GM12878 (cell line): ENCODE measurements around the gene AANAT. TPM values are rescaled to one million over a fixed set of nuclear protein-coding genes. Genes with fewer than 3 reads are reported as not detected.

Source experiments
- ATAC-seq: fragments of 200-7000 bp; cut with Tn5 transposase; 3 replicates; pipeline ENCODE4 v1.9.1; 2020; ENCODE audit warnings: mild to moderate bottlenecking, moderate library complexity
- BruUV-seq: library from RNA; stranded (reverse); fragments of 400-500 nt; replicated peaks from 2 replicates; lab custom pipeline; 2021; lab: Mats Ljungman, UMichigan
- CTCF ChIA-PET: fragments of 300-600 bp; sonication (Branson Sonifier 250); formaldehyde crosslinking; extraction: SDS; loops from one replicate; lab custom pipeline; 2021; ENCODE audit warnings: inconsistent platforms; lab: Yijun Ruan, JAX
- POLR2A ChIA-PET: fragments of 350-600 bp; formaldehyde crosslinking; extraction: SDS; loops from one replicate; lab custom pipeline; 2021; ENCODE audit warnings: inconsistent platforms; lab: Charles Lee
- RAD21 ChIA-PET: fragments of 300-600 bp; sonication (Branson Sonifier 250); formaldehyde crosslinking; loops from one replicate; lab custom pipeline; 2023; ENCODE audit warnings: antibody characterized with exemption; ENCODE audit not compliant: unreplicated experiment; lab: Charles Lee
- SMC1A ChIA-PET: fragments of 300-600 bp; sonication (Branson Sonifier 250); formaldehyde crosslinking; loops from one replicate; lab custom pipeline; 2023; ENCODE audit not compliant: unreplicated experiment, uncharacterized antibody; lab: Charles Lee
- DNase-seq: peaks from one replicate; pipeline ENCODE4 v3.0.0-alpha.2; 2011; ENCODE audit warnings: low read depth, low spot score
- FAIRE-seq: peaks from 3 replicates; lab custom pipeline; 2011; peaks lifted over from hg19 to GRCh38; lab: Jason Lieb, UNC
- H2AFZ ChIP-seq: 2 replicates; pipeline ENCODE4 v1.6.0; 2011; ENCODE audit warnings: low read depth, low read length, control low read depth; ENCODE audit not compliant: control insufficient read depth
- H3K27ac ChIP-seq: 2 replicates; pipeline ENCODE4 v1.5.1; 2011; ENCODE audit warnings: control low read depth; ENCODE audit not compliant: control insufficient read depth, insufficient read depth
- H3K27me3 ChIP-seq, 2 experiments: replicated peaks in 1 of 2; 2 replicates each; pipeline versions ENCODE4 v1.6.0 to v1.6.1; 2011; ENCODE audit warnings: low read length in 1 of 2; ENCODE audit not compliant: control insufficient read depth in 2 of 2, insufficient read depth in 2 of 2
- H3K36me3 ChIP-seq, 2 experiments: 2 replicates each; pipeline ENCODE4 v1.5.1; 2011; ENCODE audit warnings: low read length in 1 of 2; ENCODE audit not compliant: control insufficient read depth in 2 of 2, insufficient read depth in 2 of 2
- H3K4me1 ChIP-seq: 2 replicates; pipeline ENCODE4 v1.6.1; 2011; ENCODE audit warnings: mild to moderate bottlenecking, low read length, moderate library complexity, mixed read lengths; ENCODE audit not compliant: control insufficient read depth, insufficient read depth
- H3K4me2 ChIP-seq: 2 replicates; pipeline ENCODE4 v1.6.0; 2011; ENCODE audit warnings: control low read depth; ENCODE audit not compliant: control insufficient read depth, insufficient read depth
- H3K4me3 ChIP-seq: fragments of 200-600 bp; sonication (generic); 2 replicates; pipeline ENCODE4 v1.5.1; 2016
- H3K79me2 ChIP-seq: 2 replicates; pipeline ENCODE4 v1.6.0; 2011; ENCODE audit warnings: low read length; ENCODE audit not compliant: control insufficient read depth, insufficient read depth
- H3K9ac ChIP-seq: 2 replicates; pipeline ENCODE4 v1.8.0; 2011; ENCODE audit warnings: low read length, control low read depth, mixed read lengths; ENCODE audit not compliant: control insufficient read depth, insufficient read depth
- H3K9me3 ChIP-seq: replicated peaks from 3 replicates; pipeline ENCODE4 v1.5.1; 2011; ENCODE audit warnings: mild to moderate bottlenecking, low read length; ENCODE audit not compliant: control insufficient read depth, insufficient read depth
- H4K20me1 ChIP-seq: 2 replicates; pipeline ENCODE4 v1.6.0; 2011; ENCODE audit not compliant: control insufficient read depth, insufficient read depth
- ATF2 ChIP-seq: IDR thresholded peaks from 2 replicates; pipeline ENCODE4 v1.6.1; 2012; ENCODE audit warnings: low read length, inconsistent platforms
- DPF2 ChIP-seq: fragments of 450-650 bp; IDR thresholded peaks from 2 replicates; pipeline ENCODE4 v1.6.1; 2017; ENCODE audit warnings: mild to moderate bottlenecking
- ETV6 ChIP-seq, 2 experiments: fragments of 450-650 bp in 1 of 2; IDR thresholded peaks in 1 of 2; conservative IDR thresholded peaks in 1 of 2; 2 replicates each; pipeline ENCODE4 v1.6.1; 2014; ENCODE audit warnings: antibody characterized with exemption in 1 of 2, borderline replicate concordance in 1 of 2, low read depth in 1 of 2, mild to moderate bottlenecking in 1 of 2, moderate library complexity in 1 of 2
- HSF1 ChIP-seq: fragments of 150-350 bp; IDR thresholded peaks from 2 replicates; pipeline ENCODE4 v1.6.1; 2014; ENCODE audit warnings: mild to moderate bottlenecking, low read depth, low read length
- IRF3 ChIP-seq: fragments of 450-650 bp; IDR thresholded peaks from 2 replicates; pipeline ENCODE4 v1.6.1; 2014; ENCODE audit warnings: mild to moderate bottlenecking
- KLF5 ChIP-seq: fragments of 450-650 bp; IDR thresholded peaks from 2 replicates; pipeline ENCODE4 v1.6.1; 2014; ENCODE audit warnings: mild to moderate bottlenecking; ENCODE audit not compliant: partially characterized antibody
- LARP7 ChIP-seq: fragments of 450-650 bp; IDR thresholded peaks from 2 replicates; pipeline ENCODE4 v1.6.1; 2017; ENCODE audit warnings: mild to moderate bottlenecking
- MTA2 ChIP-seq: fragments of 450-650 bp; IDR thresholded peaks from 2 replicates; pipeline ENCODE4 v1.6.1; 2016; ENCODE audit warnings: low read depth, mild to moderate bottlenecking, moderate library complexity
- NFIC ChIP-seq: IDR thresholded peaks from 2 replicates; pipeline ENCODE4 v1.6.1; 2012; ENCODE audit warnings: low read depth, mild to moderate bottlenecking, inconsistent platforms, low read length, moderate library complexity
- PAX5 ChIP-seq: IDR thresholded peaks from 2 replicates; pipeline ENCODE4 v1.6.1; 2011; ENCODE audit warnings: low read depth, low read length, borderline replicate concordance
- PBX3 ChIP-seq: IDR thresholded peaks from 2 replicates; pipeline ENCODE4 v1.6.1; 2011; ENCODE audit warnings: mild to moderate bottlenecking, low read depth, low read length, moderate library complexity; ENCODE audit not compliant: insufficient replicate concordance
- POLR2AphosphoS2 ChIP-seq: IDR thresholded peaks from 2 replicates; pipeline ENCODE4 v1.6.1; 2011; ENCODE audit warnings: low read depth, mild to moderate bottlenecking, low read length, improper control_type of control experiment, moderate library complexity
- RB1 ChIP-seq: fragments of 450-650 bp; formaldehyde crosslinking; IDR thresholded peaks from 2 replicates; pipeline ENCODE4 v1.6.1; 2017; ENCODE audit warnings: mild to moderate bottlenecking, borderline replicate concordance
- YY1 ChIP-seq: IDR thresholded peaks from 2 replicates; pipeline ENCODE4 v1.6.1; 2011; ENCODE audit warnings: low read depth, mild to moderate bottlenecking, low read length
- ZNF274 ChIP-seq: IDR thresholded peaks from one replicate; pipeline ENCODE4 v1.8.0; 2011; ENCODE audit not compliant: insufficient read length, insufficient read depth
- WGBS: methylation state at CpG from one replicate; pipeline ENCODE4 v1.1.6; 2016; ENCODE audit warnings: low lambda C conversion rate; ENCODE audit not compliant: insufficient replicate concordance, insufficient coverage; ENCODE audit errors: missing lambda C conversion rate; 5-methylcytosine and 5-hydroxymethylcytosine counted together
- in situ Hi-C: fragments of 300-500 bp; cut with MboI; formaldehyde crosslinking; loops from 9 replicates; pipeline ENCODE4 v1.14.3; 2018; ENCODE audit warnings: mixed read lengths
- intact Hi-C: fragments of 100-400 bp; cut with micrococcal nuclease; formaldehyde crosslinking; loops from one replicate; pipeline ENCODE4 v1.14.2; 2022; ENCODE audit not compliant: unreplicated experiment
- polyA plus RNA-seq, 11 experiments: library from polyadenylated mRNA; depleted of rRNA in 4 of 11; unstranded in 6 of 11; stranded (reverse) in 5 of 11; fragments of >200 nt; fragmentation: Nextera tagmentation in 4 of 11; fragmentation: Illumina TruSeq in 1 of 11; extraction: Ambion mirVana in 4 of 11; extraction: Trizol in 1 of 11; gene quantifications; 1 replicate in 1 of 11; 2 replicates in 10 of 11; pipeline versions ENCODE4 v1.2.1 to v1.2.3, GENCODE V29; 2011 to 2016; ENCODE audit warnings: inconsistent platforms in 2 of 11, missing spikeins in 2 of 11, low read depth in 1 of 11
- total RNA-seq, 4 experiments: library from RNA; depleted of rRNA in 3 of 4; stranded (reverse); fragments of >200 nt in 3 of 4; fragmentation: Illumina TruSeq in 1 of 4; extraction: Trizol in 1 of 4; gene quantifications; 2 replicates each; pipeline versions ENCODE4 v1.2.1 to v1.2.3, GENCODE V29; 2013 to 2021

Gene AANAT
- total and polyA plus RNA-seq, 10 of the 15 experiments (the other 5 are each of a cell fraction or from before 2014, with no cell fraction given): 0.23 TPM; not detected in 9

GRCh38 chr17:76492123-76492988 is 25.0 kb downstream of the AANAT start (continued):
- TF ChIP-seq IRF3 (no peak), PAX5 (peak; percentile 48; the same call in 1 of the 2 replicates), DPF2 (no peak; the same call in 1 of the 2 replicates), PBX3 (no peak), MTA2 (peak; percentile 60; the same call in 1 of the 2 replicates), RB1 (0 out of 2 replicates have a peak, but pooled peaks have one; percentile 14), KLF5 (peak; percentile 22)

GRCh38 chr17:76492989-76493501 is 25.6 kb downstream of the AANAT start:
- peak overlapping the region; percentile 47; the same call in 1 of the 2 replicates for H3K4me3 ChIP-seq
- H3K27ac ChIP-seq: peak overlapping the region; percentile 80
- in situ Hi-C loops: no loop called here
- TF ChIP-seq YY1 (0 out of 2 replicates have a peak, but pooled peaks have one; percentile 21), LARP7 (0 out of 2 replicates have a peak, but pooled peaks have one; percentile 24), ZNF274 (no peak), HSF1 (no peak), ATF2 (no peak), POLR2AphosphoS2 (no peak), MTA2 (no peak), NFIC (peak; percentile 56; the same call in 1 of the 2 replicates), ETV6 (conservative IDR thresholded peaks at IDR 0.05 in 1 of 2, IDR thresholded peaks at IDR 0.05 in 1 of 2; ENCODE audit: borderline replicate concordance in 1 of 2, low read depth in 1 of 2) (peak in 1 of 2 experiments; percentile 52; a peak in 1 of 4 replicates)

More at GRCh38 chr17:76492989-76493501, 25.6 kb downstream of the AANAT start:
- POLR2A ChIA-PET: interaction anchor here (0.7 to 4.1 kb wide), 9 partner anchors 8 to 638 kb away, joined by 3 to 49 read pairs (median 3); partner anchors contain the start of genes RHBDF2 and WBP2
- BruUV-seq: no TSS peak
- H4K20me1 ChIP-seq: no peaks in the 10 kb centered on the region
- intact Hi-C loops: loop anchor here (1.0 kb wide), 1 partner anchor 12 kb away; no protein-coding TSS in a partner anchor
- peak overlapping the region; percentile 83 for H3K4me2 ChIP-seq
- ATAC-seq: peak; percentile 79
- peak overlapping the region; percentile 40 for H3K9ac ChIP-seq
- peaks cover 49% of the 10 kb centered on the region for H3K79me2 ChIP-seq
- H2AFZ ChIP-seq: no peak overlapping the region
- WGBS: under 1% methylated on average over 15 of the region's 15 CpGs
- H3K9me3 ChIP-seq: no peaks in the 10 kb centered on the region
- no peaks in the 10 kb centered on the region for H3K27me3 ChIP-seq
- no peaks in the 10 kb centered on the region; a peak in 3 of 4 replicates for H3K36me3 ChIP-seq
- SMC1A ChIA-PET: interaction anchor here (1.1 to 4.6 kb wide), 6 partner anchors 10 to 35 kb away, joined by 4 to 49 read pairs (median 8); partner anchors contain the start of gene AANAT
- H3K4me1 ChIP-seq: peaks cover 67% of the 10 kb centered on the region
- peak; percentile 80 for DNase-seq
- RAD21 ChIA-PET: interaction anchor here (0.8 to 6.4 kb wide), 15 partner anchors 8 to 315 kb away, joined by 3 to 50 read pairs (median 3); partner anchors contain the start of gene RHBDF2
- CTCF ChIA-PET: interaction anchor here (0.7 to 3.5 kb wide), 11 partner anchors 9 to 84 kb away, joined by 3 to 35 read pairs (median 4); partner anchors contain the start of gene AANAT
- no peak for FAIRE-seq
